ENCODE measurements around the gene MYO7B. TPM values are rescaled to one million over a fixed set of nuclear protein-coding genes. Genes with fewer than 3 reads are reported as not detected.
A peak's percentile ranks its signal among the peaks of the same experiment; 100 is the strongest.

The MYO7B gene
- total RNA-seq, 4 donors from 2014 or later, result 214 to 1,039 (median 594) TPM

GRCh38 chr2:127674241-127675209 is 139.0 kb downstream of the MYO7B start:
- Histone ChIP-seq H3K27ac (peak overlapping the region; percentile 58 to 77 (median 70)), H3K4me3 (peak overlapping the region; percentile 45 to 58 (median 51)), H3K4me1 (peaks cover 0 to 16% (median 9%) of the 10 kb centered on the region in 4 donors), H3K36me3 (no peaks in the 10 kb centered on the region), H3K9me3 (no peaks in the 10 kb centered on the region), H3K27me3 (peaks cover 0 to 5% of the 10 kb centered on the region in 2 donors)
- TF ChIP-seq, protein P1, sequence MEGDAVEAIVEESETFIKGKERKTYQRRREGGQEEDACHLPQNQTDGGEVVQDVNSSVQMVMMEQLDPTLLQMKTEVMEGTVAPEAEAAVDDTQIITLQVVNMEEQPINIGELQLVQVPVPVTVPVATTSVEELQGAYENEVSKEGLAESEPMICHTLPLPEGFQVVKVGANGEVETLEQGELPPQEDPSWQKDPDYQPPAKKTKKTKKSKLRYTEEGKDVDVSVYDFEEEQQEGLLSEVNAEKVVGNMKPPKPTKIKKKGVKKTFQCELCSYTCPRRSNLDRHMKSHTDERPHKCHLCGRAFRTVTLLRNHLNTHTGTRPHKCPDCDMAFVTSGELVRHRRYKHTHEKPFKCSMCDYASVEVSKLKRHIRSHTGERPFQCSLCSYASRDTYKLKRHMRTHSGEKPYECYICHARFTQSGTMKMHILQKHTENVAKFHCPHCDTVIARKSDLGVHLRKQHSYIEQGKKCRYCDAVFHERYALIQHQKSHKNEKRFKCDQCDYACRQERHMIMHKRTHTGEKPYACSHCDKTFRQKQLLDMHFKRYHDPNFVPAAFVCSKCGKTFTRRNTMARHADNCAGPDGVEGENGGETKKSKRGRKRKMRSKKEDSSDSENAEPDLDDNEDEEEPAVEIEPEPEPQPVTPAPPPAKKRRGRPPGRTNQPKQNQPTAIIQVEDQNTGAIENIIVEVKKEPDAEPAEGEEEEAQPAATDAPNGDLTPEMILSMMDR (IDR thresholded peaks at IDR 0.05), result no peak
- no peak for TF ChIP-seq POLR2A (IDR thresholded peaks at IDR 0.05)
- peak in 2 of 3 donors; percentile 47 to 57 for DNase-seq

DNA sequence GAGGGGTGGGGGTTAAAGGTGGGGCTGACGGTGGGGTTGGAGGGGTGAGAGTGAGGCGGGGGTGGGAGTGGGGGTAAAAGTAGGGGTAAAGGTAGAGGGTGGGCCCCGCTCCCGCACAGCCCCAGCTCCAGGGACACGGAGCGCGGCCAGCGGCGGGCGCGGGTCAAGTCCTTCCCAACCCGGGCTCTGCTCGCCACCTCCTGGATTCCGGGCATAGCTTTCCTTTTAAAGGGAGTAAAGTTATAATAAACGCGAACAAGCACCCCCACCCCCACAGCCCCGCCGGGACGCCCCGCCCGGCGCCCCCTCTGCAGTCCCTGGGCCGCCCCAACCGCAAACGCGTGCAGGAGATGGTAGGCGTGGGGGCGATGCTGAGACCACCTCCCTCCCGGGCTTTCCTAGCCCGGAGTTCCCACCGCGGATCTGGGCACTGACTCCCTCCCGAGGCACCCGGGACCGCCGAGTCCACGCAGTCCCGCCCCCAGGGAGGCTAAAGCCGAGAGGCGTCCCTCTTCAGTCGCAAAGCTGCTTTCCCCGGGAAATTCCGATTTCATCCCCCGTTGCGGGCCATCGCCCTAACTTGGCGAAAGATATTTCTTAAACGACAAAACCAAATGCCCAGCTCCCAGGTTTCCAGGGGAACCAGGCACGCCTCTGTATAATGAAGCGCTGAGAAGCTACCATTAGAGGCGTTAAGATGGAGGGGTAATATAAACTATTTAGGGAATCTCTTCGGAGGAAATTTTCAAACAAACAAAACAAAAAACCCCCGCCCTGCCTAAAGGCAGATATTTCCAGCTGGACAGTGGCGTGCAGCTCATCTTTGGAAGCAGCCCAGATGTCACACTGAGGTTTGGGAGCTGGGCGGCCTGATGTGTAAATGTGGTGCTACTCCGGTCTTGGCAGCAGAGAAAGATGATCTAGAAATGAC is 140.1 kb downstream of the MYO7B start, which contains the start of gene LIMS2:
TSS of gene LIMS2 (minus strand) at position 200 of the 931 bp plus-strand sequence. CDS start 506 bp downstream, outside the sequence.
- Histone ChIP-seq H3K4me1 (peaks cover 0 to 16% (median 9%) of the 10 kb centered on the region in 4 donors), H3K27ac (peak within 1 kb of the TSS; percentile 58 to 77 (median 70)), H3K4me3 (peak within 1 kb of the TSS; percentile 45 to 58 (median 51)), H3K9me3 (no peaks in the 10 kb centered on the region), H3K36me3 (no peaks in the 10 kb centered on the region), H3K27me3 (peaks cover 0 to 5% of the 10 kb centered on the region in 2 donors)
- DNase-seq, result peak in 1 of 3 donors; percentile 51
- TF ChIP-seq, protein P1 (IDR thresholded peaks at IDR 0.05), result no peak
- TF ChIP-seq POLR2A (IDR thresholded peaks at IDR 0.05), result no peak

GRCh38 chr2:127676906-127677305 is 141.4 kb downstream of the MYO7B start:
- Histone ChIP-seq H3K36me3 (no peaks in the 10 kb centered on the region), H3K4me3 (no peak overlapping the region), H3K27ac (no peak overlapping the region), H3K9me3 (no peaks in the 10 kb centered on the region), H3K27me3 (peaks cover 0 to 5% of the 10 kb centered on the region in 2 donors), H3K4me1 (peaks cover 0 to 21% (median 10%) of the 10 kb centered on the region in 4 donors)
- TF ChIP-seq POLR2A (IDR thresholded peaks at IDR 0.05), result no peak
- TF ChIP-seq, protein P1 (IDR thresholded peaks at IDR 0.05), result no peak
- DNase-seq, result no peak

GRCh38 chr2:127678531-127678930 is 143.0 kb downstream of the MYO7B start:
- Histone ChIP-seq H3K27me3 (peaks cover 0 to 5% of the 10 kb centered on the region in 2 donors), H3K9me3 (no peaks in the 10 kb centered on the region), H3K36me3 (no peaks in the 10 kb centered on the region), H3K4me3 (no peak overlapping the region), H3K4me1 (peaks cover 0 to 33% (median 10%) of the 10 kb centered on the region in 4 donors), H3K27ac (no peak overlapping the region)
- DNase-seq, result no peak
- TF ChIP-seq POLR2A (IDR thresholded peaks at IDR 0.05), result no peak
- TF ChIP-seq, protein P1 (IDR thresholded peaks at IDR 0.05), result no peak

- no peak for DNase-seq
- Histone ChIP-seq H3K4me1 (peaks cover 0 to 33% (median 10%) of the 10 kb centered on the region in 4 donors), H3K36me3 (no peaks in the 10 kb centered on the region), H3K4me3 (no peak overlapping the region), H3K27me3 (peaks cover 0 to 5% of the 10 kb centered on the region in 2 donors), H3K27ac (no peak overlapping the region), H3K9me3 (no peaks in the 10 kb centered on the region)
- TF ChIP-seq, protein P1 (IDR thresholded peaks at IDR 0.05), result no peak
- no peak for TF ChIP-seq POLR2A (IDR thresholded peaks at IDR 0.05)
Observed at GRCh38 chr2:127678991-127679390, 143.5 kb downstream of the MYO7B start.

All from Peyer's patch (tissue), 4 donors.